K562 (cell line): ENCODE measurements around the gene PSMD11.

Experiments
- GATAD2B ChIP-seq: fragments of 450-650 bp; IDR thresholded peaks from 2 replicates; pipeline ENCODE4 v1.6.1; 2017; ENCODE audit warnings: mild to moderate bottlenecking, borderline replicate concordance
- SRF ChIP-seq, 2 experiments: fragments of 250-450, 450-650 bp in 1 of 2; sonication (Bioruptor Pico) in 1 of 2; sonication (generic) in 1 of 2; formaldehyde crosslinking; IDR thresholded peaks; 2 replicates each; pipeline versions ENCODE4 v1.5.0 to v1.5.1; 2020 to 2022; ENCODE audit warnings: mild to moderate bottlenecking in 1 of 2, missing genetic modification reagents in 1 of 2
- TAF1 ChIP-seq: IDR thresholded peaks from 2 replicates; pipeline ENCODE4 v1.6.1; 2011; ENCODE audit warnings: mild to moderate bottlenecking, low read length, moderate library complexity; ENCODE audit not compliant: insufficient read depth, control insufficient read depth, severe bottlenecking; ENCODE audit errors: extremely low read depth
- ZKSCAN1 ChIP-seq: fragments of 150-350 bp; IDR thresholded peaks from 2 replicates; pipeline ENCODE4 v1.6.1; 2016; ENCODE audit warnings: low read depth, low read length
- TF ChIP-seq, protein P1 (sequence below), 3 experiments: IDR thresholded peaks in 2 of 3; conservative IDR thresholded peaks in 1 of 3; 2 replicates each; pipeline ENCODE4 v1.5.1; 2011 to 2012; ENCODE audit warnings: low read length in 3 of 3, mild to moderate bottlenecking in 3 of 3, control low read depth in 2 of 3, improper control_type of control experiment in 1 of 3, inconsistent platforms in 1 of 3, low read depth in 1 of 3, mixed read lengths in 1 of 3, moderate library complexity in 1 of 3; ENCODE audit not compliant: insufficient read depth in 2 of 3
- TF ChIP-seq, protein P2 (sequence below), 2 experiments: fragments of 450-650 bp; formaldehyde crosslinking in 1 of 2; IDR thresholded peaks; 2 replicates each; pipeline versions ENCODE4 v1.4.0 to v1.6.1; 2014 to 2020; ENCODE audit warnings: mild to moderate bottlenecking in 2 of 2, borderline replicate concordance in 1 of 2, low read depth in 1 of 2

DNA sequence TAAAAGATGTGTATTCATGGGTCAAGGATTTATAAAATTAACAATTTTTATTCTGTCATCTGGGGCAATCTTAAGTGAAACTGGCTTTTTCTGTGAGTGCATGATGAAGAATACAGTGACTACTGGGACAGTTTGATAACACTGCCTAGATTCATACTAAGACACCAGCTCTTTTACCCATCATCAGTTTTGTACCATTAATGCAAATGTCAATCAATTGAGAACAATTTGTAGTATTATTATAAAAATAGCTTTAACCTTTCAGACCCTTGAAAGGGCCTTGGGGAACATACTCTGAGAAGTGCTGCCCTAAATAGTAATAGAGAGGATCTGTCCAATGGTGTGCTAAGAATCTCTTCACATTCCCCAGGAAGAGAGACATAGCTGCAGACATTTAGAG is 45.4 kb upstream of the PSMD11 start:
- TF ChIP-seq TAF1 (no peak), SRF (CRISPR knock-in tag; IDR thresholded peaks at IDR 0.05) (no peak), GATAD2B (no peak), ZKSCAN1 (no peak)
- TF ChIP-seq, protein P1, sequence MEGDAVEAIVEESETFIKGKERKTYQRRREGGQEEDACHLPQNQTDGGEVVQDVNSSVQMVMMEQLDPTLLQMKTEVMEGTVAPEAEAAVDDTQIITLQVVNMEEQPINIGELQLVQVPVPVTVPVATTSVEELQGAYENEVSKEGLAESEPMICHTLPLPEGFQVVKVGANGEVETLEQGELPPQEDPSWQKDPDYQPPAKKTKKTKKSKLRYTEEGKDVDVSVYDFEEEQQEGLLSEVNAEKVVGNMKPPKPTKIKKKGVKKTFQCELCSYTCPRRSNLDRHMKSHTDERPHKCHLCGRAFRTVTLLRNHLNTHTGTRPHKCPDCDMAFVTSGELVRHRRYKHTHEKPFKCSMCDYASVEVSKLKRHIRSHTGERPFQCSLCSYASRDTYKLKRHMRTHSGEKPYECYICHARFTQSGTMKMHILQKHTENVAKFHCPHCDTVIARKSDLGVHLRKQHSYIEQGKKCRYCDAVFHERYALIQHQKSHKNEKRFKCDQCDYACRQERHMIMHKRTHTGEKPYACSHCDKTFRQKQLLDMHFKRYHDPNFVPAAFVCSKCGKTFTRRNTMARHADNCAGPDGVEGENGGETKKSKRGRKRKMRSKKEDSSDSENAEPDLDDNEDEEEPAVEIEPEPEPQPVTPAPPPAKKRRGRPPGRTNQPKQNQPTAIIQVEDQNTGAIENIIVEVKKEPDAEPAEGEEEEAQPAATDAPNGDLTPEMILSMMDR (IDR thresholded peaks at IDR 0.05 in 2 of 3, conservative IDR thresholded peaks at IDR 0.05 in 1 of 3; ENCODE audit: insufficient read depth in 2 of 3, low read depth in 1 of 3, low read length in 3 of 3) = no peak
- TF ChIP-seq, protein P2, sequence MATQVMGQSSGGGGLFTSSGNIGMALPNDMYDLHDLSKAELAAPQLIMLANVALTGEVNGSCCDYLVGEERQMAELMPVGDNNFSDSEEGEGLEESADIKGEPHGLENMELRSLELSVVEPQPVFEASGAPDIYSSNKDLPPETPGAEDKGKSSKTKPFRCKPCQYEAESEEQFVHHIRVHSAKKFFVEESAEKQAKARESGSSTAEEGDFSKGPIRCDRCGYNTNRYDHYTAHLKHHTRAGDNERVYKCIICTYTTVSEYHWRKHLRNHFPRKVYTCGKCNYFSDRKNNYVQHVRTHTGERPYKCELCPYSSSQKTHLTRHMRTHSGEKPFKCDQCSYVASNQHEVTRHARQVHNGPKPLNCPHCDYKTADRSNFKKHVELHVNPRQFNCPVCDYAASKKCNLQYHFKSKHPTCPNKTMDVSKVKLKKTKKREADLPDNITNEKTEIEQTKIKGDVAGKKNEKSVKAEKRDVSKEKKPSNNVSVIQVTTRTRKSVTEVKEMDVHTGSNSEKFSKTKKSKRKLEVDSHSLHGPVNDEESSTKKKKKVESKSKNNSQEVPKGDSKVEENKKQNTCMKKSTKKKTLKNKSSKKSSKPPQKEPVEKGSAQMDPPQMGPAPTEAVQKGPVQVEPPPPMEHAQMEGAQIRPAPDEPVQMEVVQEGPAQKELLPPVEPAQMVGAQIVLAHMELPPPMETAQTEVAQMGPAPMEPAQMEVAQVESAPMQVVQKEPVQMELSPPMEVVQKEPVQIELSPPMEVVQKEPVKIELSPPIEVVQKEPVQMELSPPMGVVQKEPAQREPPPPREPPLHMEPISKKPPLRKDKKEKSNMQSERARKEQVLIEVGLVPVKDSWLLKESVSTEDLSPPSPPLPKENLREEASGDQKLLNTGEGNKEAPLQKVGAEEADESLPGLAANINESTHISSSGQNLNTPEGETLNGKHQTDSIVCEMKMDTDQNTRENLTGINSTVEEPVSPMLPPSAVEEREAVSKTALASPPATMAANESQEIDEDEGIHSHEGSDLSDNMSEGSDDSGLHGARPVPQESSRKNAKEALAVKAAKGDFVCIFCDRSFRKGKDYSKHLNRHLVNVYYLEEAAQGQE (IDR thresholded peaks at IDR 0.05; ENCODE audit: borderline replicate concordance) = no peak
- TF ChIP-seq, protein P2 (CRISPR knock-in tag; IDR thresholded peaks at IDR 0.05; ENCODE audit: low read depth) = no peak
